ENCODE data around the gene ACOT12.

DNA sequence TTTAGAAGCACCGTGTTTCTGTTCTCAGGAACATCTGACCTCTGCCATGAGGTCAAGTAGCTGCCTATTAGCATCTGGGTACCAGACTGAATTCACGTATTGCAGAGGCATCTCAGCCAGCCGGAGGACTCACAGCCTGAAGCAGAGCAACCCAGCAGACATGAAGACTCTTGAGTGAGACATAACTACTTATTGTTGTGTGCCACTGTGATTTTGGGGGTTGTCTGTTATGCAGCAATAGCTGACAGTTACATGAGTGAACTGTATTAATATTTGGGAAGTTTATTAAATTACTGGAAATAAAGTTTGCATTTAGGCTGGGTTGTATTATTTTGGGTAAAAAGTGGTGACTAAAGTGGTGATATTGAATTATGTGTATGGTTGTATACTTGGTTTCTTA is 1.3 kb upstream of the ACOT12 start:
- no peak for TF ChIP-seq EZH2 (IDR thresholded peaks at IDR 0.05; ENCODE audit: insufficient read depth, poor library complexity, severe bottlenecking)
- TF ChIP-seq EZH2phosphoT487 (IDR thresholded peaks at IDR 0.05; ENCODE audit: insufficient read depth, low read depth) = no peak

All from GM23248 (cell line).